Loucy (cell line): Measurements from ENCODE around the gene RASGRP3.
A peak's percentile ranks its signal among the peaks of the same experiment; 100 is the strongest.

Source experiments
- H2AFZ ChIP-seq: fragments of 200-600 bp; sonication (generic); 2 replicates; pipeline ENCODE4 v1.6.0; 2016; ENCODE audit warnings: antibody characterized with exemption, mild to moderate bottlenecking, low read length, moderate library complexity
- H3F3A ChIP-seq: fragments of 200-600 bp; 2 replicates; pipeline ENCODE4 v1.6.0; 2016; ENCODE audit warnings: antibody characterized with exemption, low read depth, mild to moderate bottlenecking
- H3K27me3 ChIP-seq: fragments of 200-600 bp; sonication (generic); 2 replicates; pipeline ENCODE4 v1.6.1; 2014; ENCODE audit warnings: low read length, mild to moderate bottlenecking; ENCODE audit not compliant: insufficient read depth, poor library complexity, severe bottlenecking
- H3K36me3 ChIP-seq: fragments of 200-600 bp; sonication (generic); 2 replicates; pipeline ENCODE4 v1.6.1; 2016; ENCODE audit warnings: low read length; ENCODE audit not compliant: insufficient read depth
- H3K4me1 ChIP-seq: fragments of 200-600 bp; sonication (generic); 2 replicates; pipeline ENCODE4 v1.5.1; 2014; ENCODE audit warnings: low read length, mild to moderate bottlenecking; ENCODE audit not compliant: insufficient read depth, poor library complexity, severe bottlenecking
- H3K4me2 ChIP-seq: fragments of 200-600 bp; sonication (generic); 2 replicates; pipeline ENCODE4 v1.6.0; 2014; ENCODE audit warnings: antibody characterized with exemption, low read length, low read depth, mild to moderate bottlenecking; ENCODE audit not compliant: poor library complexity, severe bottlenecking
- H3K4me3 ChIP-seq: fragments of 200-600 bp; sonication (generic); 2 replicates; pipeline ENCODE4 v1.5.1; 2014; ENCODE audit warnings: low read length, mild to moderate bottlenecking, mixed read lengths; ENCODE audit not compliant: poor library complexity, severe bottlenecking
- H3K79me2 ChIP-seq: fragments of 200-600 bp; sonication (generic); 2 replicates; pipeline ENCODE4 v1.6.1; 2014; ENCODE audit warnings: low read length; ENCODE audit not compliant: insufficient read depth
- H3K9ac ChIP-seq: fragments of 200-600 bp; sonication (generic); 2 replicates; pipeline ENCODE4 v1.6.0; 2014; ENCODE audit warnings: mild to moderate bottlenecking, low read depth, low read length, moderate library complexity; ENCODE audit not compliant: poor library complexity, severe bottlenecking
- H3K9me2 ChIP-seq: fragments of 200-600 bp; sonication (generic); replicated peaks from 2 replicates; pipeline ENCODE4 v1.6.1; 2016; ENCODE audit warnings: low read depth, low read length, mixed read lengths
- H3K9me3 ChIP-seq: fragments of 200-600 bp; sonication (generic); 2 replicates; pipeline ENCODE4 v1.6.1; 2014; ENCODE audit warnings: mild to moderate bottlenecking, antibody characterized with exemption, low read length, low read depth; ENCODE audit not compliant: insufficient read depth
- H4K20me1 ChIP-seq: fragments of 200-600 bp; sonication (generic); 2 replicates; pipeline ENCODE4 v1.6.0; 2014; ENCODE audit warnings: antibody characterized with exemption, low read length, mild to moderate bottlenecking; ENCODE audit not compliant: insufficient read depth, poor library complexity, severe bottlenecking
- EZH2phosphoT487 ChIP-seq: fragments of 200-600 bp; IDR thresholded peaks from 2 replicates; pipeline ENCODE4 v1.6.1; 2018; ENCODE audit warnings: antibody characterized with exemption, mild to moderate bottlenecking, moderate library complexity, borderline replicate concordance
- TF ChIP-seq, protein P1 (sequence below): fragments of 200-600 bp; sonication (generic); conservative IDR thresholded peaks from 2 replicates; pipeline ENCODE4 v1.5.1; 2014; ENCODE audit warnings: mild to moderate bottlenecking, antibody characterized with exemption, low read length

Gene RASGRP3

DNA sequence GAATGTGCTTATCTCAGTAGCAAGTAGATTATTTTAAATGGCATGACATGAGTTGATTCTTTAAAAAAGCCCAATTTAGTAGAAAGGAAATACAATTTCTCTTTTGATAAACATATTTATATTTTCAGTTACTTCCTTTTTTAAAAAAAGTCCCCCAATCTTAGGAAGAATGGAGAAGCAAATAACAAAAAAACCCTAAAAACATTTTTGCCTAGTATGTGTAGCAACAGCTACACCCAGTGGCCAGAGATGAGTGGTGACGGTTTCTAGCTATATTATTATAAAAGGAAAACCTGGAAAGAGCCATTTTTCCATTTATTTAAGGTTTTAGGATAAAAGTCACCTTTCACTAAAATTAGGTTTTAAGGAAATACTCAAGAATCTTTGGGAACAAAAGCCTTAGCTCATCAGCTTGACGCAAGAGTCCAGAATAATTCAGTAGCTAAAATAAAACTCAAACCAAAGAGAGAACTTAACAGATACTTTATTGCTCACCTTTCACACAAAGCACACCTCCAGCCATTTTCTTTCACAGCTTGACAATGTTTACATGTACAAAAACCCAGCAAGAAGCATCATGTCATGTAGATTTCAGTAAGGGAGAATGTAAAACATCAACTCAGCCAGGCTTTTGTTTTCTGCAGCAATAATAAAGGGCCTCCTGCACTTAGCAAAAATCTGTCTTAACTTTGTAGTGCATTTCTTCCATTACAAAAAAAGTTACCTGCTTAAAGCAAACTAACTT lies 106.9 kb downstream of the RASGRP3 start:
- no peaks in the 10 kb centered on the region for H3F3A ChIP-seq
- H3K4me1 ChIP-seq = peaks cover 25% of the 10 kb centered on the region
- no peaks in the 10 kb centered on the region for H4K20me1 ChIP-seq
- H2AFZ ChIP-seq = no peak overlapping the region
- H3K9me3 ChIP-seq = no peaks in the 10 kb centered on the region
- H3K79me2 ChIP-seq = no peaks in the 10 kb centered on the region
- no peaks in the 10 kb centered on the region for H3K27me3 ChIP-seq
- TF ChIP-seq, protein P1, sequence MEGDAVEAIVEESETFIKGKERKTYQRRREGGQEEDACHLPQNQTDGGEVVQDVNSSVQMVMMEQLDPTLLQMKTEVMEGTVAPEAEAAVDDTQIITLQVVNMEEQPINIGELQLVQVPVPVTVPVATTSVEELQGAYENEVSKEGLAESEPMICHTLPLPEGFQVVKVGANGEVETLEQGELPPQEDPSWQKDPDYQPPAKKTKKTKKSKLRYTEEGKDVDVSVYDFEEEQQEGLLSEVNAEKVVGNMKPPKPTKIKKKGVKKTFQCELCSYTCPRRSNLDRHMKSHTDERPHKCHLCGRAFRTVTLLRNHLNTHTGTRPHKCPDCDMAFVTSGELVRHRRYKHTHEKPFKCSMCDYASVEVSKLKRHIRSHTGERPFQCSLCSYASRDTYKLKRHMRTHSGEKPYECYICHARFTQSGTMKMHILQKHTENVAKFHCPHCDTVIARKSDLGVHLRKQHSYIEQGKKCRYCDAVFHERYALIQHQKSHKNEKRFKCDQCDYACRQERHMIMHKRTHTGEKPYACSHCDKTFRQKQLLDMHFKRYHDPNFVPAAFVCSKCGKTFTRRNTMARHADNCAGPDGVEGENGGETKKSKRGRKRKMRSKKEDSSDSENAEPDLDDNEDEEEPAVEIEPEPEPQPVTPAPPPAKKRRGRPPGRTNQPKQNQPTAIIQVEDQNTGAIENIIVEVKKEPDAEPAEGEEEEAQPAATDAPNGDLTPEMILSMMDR = peak; percentile 93
- TF ChIP-seq EZH2phosphoT487 = no peak
- H3K4me2 ChIP-seq = no peak overlapping the region
- peaks cover 40% of the 10 kb centered on the region for H3K36me3 ChIP-seq
- no peak overlapping the region for H3K4me3 ChIP-seq
- no peaks in the 10 kb centered on the region for H3K9me2 ChIP-seq
- H3K9ac ChIP-seq = peak overlapping the region; percentile 8

DNA sequence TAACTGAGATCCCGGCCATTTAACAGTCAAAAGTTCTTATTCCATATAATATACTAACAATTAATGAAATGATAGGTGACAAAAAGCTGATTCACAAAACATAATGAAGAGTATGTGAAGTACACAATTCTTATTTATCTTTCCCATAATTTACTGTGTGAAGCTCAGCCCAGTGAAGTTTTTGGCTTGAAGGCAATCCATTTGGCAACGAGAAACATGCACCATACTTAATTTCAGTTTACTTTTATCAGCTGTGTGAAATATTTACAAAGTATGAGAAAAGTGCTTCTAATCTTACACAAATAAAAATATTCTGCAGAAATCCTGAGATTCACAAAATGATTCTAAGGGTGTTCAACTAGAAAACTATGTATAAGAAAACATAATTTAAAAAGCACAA lies 110.3 kb downstream of the RASGRP3 start:
- no peak overlapping the region for H3K4me2 ChIP-seq
- no peak for TF ChIP-seq EZH2phosphoT487
- TF ChIP-seq, protein P1 = no peak
- H3K9ac ChIP-seq = no peak overlapping the region
- H2AFZ ChIP-seq = no peak overlapping the region
- H4K20me1 ChIP-seq = no peaks in the 10 kb centered on the region
- no peaks in the 10 kb centered on the region for H3F3A ChIP-seq
- H3K36me3 ChIP-seq = peaks cover 46% of the 10 kb centered on the region
- no peaks in the 10 kb centered on the region for H3K9me3 ChIP-seq
- H3K9me2 ChIP-seq = no peaks in the 10 kb centered on the region
- no peak overlapping the region for H3K4me3 ChIP-seq
- no peaks in the 10 kb centered on the region for H3K27me3 ChIP-seq
- peaks cover 14% of the 10 kb centered on the region for H3K4me1 ChIP-seq
- H3K79me2 ChIP-seq = no peaks in the 10 kb centered on the region

DNA sequence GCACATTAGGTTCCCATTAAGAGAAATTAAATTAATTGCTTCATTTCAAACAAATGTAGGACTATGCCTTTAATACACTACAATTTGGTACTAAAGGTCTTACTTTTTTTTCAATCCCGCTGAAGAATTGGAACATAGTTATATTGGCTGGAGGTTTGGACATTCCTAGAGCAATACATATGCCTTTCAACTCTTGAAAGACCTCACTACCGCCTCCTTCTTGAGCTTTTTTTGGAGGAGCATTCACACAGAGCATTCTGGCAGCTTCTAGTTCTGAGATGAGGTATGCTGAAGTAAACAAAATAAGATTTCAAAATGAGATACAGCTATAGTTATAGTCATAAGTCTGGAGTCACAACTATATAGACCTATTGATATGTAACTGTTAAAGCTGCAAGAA lies 111.8 kb downstream of the RASGRP3 start:
- H3K79me2 ChIP-seq = 0 out of 2 replicates have a peak, but pooled peaks cover 7% of the 10 kb centered on the region
- H3K4me2 ChIP-seq = no peak overlapping the region
- H4K20me1 ChIP-seq = no peaks in the 10 kb centered on the region
- H3K4me1 ChIP-seq = peaks cover 11% of the 10 kb centered on the region
- H3F3A ChIP-seq = no peaks in the 10 kb centered on the region
- H3K36me3 ChIP-seq = peaks cover 46% of the 10 kb centered on the region
- H3K9me3 ChIP-seq = no peaks in the 10 kb centered on the region
- TF ChIP-seq, protein P1 = no peak
- no peak overlapping the region for H3K9ac ChIP-seq
- no peak overlapping the region for H2AFZ ChIP-seq
- no peaks in the 10 kb centered on the region for H3K9me2 ChIP-seq
- no peak overlapping the region for H3K4me3 ChIP-seq
- no peaks in the 10 kb centered on the region for H3K27me3 ChIP-seq
